ENCODE data around the gene SERPIND1. TPM values are rescaled to one million over a fixed set of nuclear protein-coding genes. Genes with fewer than 3 reads are reported as not detected.

The SERPIND1 gene
- not detected for total RNA-seq (2013)
- polyA plus RNA-seq = not detected
- polyA minus RNA-seq = not detected in 2 replicates
- total RNA-seq = 0 to 0.58 (median 0.06) reads per million in 11 experiments

DNA sequence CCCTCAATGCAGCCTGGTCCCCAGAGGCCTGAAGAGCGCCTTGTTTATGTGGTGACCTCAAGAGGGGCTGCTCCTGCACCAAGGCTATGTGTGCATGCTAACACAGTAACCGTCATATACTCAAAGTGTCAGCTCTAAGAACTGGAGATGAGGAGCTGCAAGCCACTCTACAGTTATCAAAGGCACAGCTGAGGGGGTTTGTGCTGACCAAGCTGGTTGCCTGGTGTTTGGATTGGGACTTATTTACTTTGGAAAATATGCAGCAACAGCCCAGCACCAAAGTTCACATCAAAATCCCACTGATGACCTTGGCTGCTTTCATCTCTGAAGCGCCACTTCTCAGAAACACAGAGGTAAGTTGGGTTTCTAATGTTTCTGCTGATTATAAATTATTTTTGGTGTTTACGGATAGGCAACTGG is at the start of gene SERPIND1:
TSS of gene SERPIND1 (plus strand) at position 321 of the 420 bp plus-strand sequence. CDS start 5,200 bp downstream, outside the sequence.
- H3K79me2 ChIP-seq (ENCODE audit: insufficient read depth, low read length) = no peaks in the 10 kb centered on the region
- H3K27ac ChIP-seq (ENCODE audit: low read depth in 1 of 2, low read length in 2 of 2) = no peak within 1 kb of the TSS
- no peaks in the 10 kb centered on the region for H4K20me1 ChIP-seq (ENCODE audit: insufficient read depth, low read length)
- Mint-ChIP-seq H3K9me3 (peaks cover 7 to 14% (median 11%) of the 10 kb centered on the region in 7 donors), H3K4me3 (no peak within 1 kb of the TSS), H3K4me1 (peaks cover 3% of the 10 kb centered on the region), H3K27me3 (ENCODE audit: low read depth in 3 of 3) (peaks cover 0 to 3% (median 0%) of the 10 kb centered on the region in 3 donors), H3K36me3 (peaks cover 39 to 77% of the 10 kb centered on the region in 2 donors), H3K27ac (peak within 1 kb of the TSS in 2 of 7 donors; percentile 32 to 61)
- no peak within 1 kb of the TSS for H3K9ac ChIP-seq (ENCODE audit: insufficient read depth, low read length, poor library complexity, severe bottlenecking)
- peaks cover 0 to 9% of the 10 kb centered on the region in 2 donors for H3K9me3 ChIP-seq (replicated peaks in 1 of 2; ENCODE audit: control insufficient read depth in 1 of 2, insufficient read depth in 1 of 2, low read length in 2 of 2)
- intact Hi-C loops (cut with micrococcal nuclease) = no loop called here
- TF ChIP-seq CTCF (IDR thresholded peaks at IDR 0.05) = no peak
- H3K4me2 ChIP-seq (replicated peaks; ENCODE audit: extremely low read depth, low read length, poor library complexity, severe bottlenecking) = no peak within 1 kb of the TSS
- H2AFZ ChIP-seq (ENCODE audit: insufficient read depth, low read depth, low read length, poor library complexity, severe bottlenecking) = no peak within 1 kb of the TSS
- H3K36me3 ChIP-seq (replicated peaks in 1 of 2; ENCODE audit: control insufficient read depth in 1 of 2, insufficient read depth in 2 of 2, low read length in 2 of 2) = peaks cover 14 to 74% of the 10 kb centered on the region in 2 donors
- H3K4me3 ChIP-seq (replicated peaks in 1 of 3; ENCODE audit: low read depth in 2 of 3, low read length in 3 of 3) = no peak within 1 kb of the TSS
- H3K27me3 ChIP-seq (ENCODE audit: control insufficient read depth in 2 of 2, insufficient read depth in 2 of 2, low read length in 2 of 2) = no peaks in the 10 kb centered on the region
- DNase-seq = no peak
- H3K4me1 ChIP-seq (ENCODE audit: control insufficient read depth in 1 of 2, insufficient read depth in 2 of 2, low read length in 2 of 2) = no peaks in the 10 kb centered on the region
- 100% methylated on average over 1 of the region's 4 CpGs for WGBS (ENCODE audit: insufficient coverage)

DNA sequence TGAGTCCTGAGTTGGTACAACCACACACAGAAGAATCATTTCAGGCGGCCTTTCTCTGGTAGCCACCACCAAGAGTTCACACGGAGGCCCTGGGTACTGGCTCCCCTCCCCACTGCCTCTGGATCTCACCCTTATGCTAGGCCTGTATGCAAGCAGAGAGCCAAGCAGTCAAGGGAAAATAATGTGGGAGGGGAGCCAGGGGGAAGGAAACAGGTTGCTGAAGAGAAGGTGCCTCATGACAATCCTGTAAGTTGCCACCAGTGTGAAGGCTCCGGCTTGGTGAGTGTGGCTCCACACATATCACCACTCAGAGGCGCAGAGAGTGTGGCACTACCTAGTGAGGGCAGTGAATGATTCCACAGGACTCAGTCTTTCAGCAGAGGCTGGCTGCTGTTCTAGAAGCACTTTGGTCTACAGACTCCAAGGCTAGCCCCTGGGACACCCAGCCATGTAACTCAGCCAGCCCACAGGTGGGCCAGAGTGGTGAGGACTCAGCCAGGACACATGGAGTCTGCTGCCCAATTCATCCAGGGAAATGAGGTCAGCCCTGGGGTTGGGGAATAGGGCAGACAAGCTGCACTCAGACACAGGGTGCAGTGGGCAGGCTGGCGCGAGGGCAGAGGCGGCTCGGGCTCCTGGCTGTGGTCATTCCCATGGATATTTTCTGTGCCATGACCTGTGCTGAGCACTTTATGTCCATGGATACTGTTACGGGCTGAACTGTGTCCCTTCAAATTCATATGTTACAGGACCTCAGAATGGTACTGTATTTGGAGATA is 49.0 kb upstream of the SERPIND1 start:
- Histone ChIP-seq H3K27me3 (ENCODE audit: control insufficient read depth in 2 of 2, insufficient read depth in 2 of 2, low read length in 2 of 2) (no peaks in the 10 kb centered on the region), H3K9ac (ENCODE audit: insufficient read depth, low read length, poor library complexity, severe bottlenecking) (no peak overlapping the region), H3K36me3 (replicated peaks in 1 of 2; ENCODE audit: control insufficient read depth in 1 of 2, insufficient read depth in 2 of 2, low read length in 2 of 2) (peaks cover 47 to 68% of the 10 kb centered on the region in 2 donors), H3K79me2 (ENCODE audit: insufficient read depth, low read length) (no peaks in the 10 kb centered on the region), H3K4me2 (replicated peaks; ENCODE audit: extremely low read depth, low read length, poor library complexity, severe bottlenecking) (no peak overlapping the region), H3K4me3 (replicated peaks in 1 of 3; ENCODE audit: low read depth in 2 of 3, low read length in 3 of 3) (no peak overlapping the region), H3K27ac (ENCODE audit: low read depth in 1 of 2, low read length in 2 of 2) (no peak overlapping the region), H2AFZ (ENCODE audit: insufficient read depth, low read depth, low read length, poor library complexity, severe bottlenecking) (no peak overlapping the region), H4K20me1 (ENCODE audit: insufficient read depth, low read length) (no peaks in the 10 kb centered on the region), H3K9me3 (replicated peaks in 1 of 2; ENCODE audit: control insufficient read depth in 1 of 2, insufficient read depth in 1 of 2, low read length in 2 of 2) (no peaks in the 10 kb centered on the region), H3K4me1 (ENCODE audit: control insufficient read depth in 1 of 2, insufficient read depth in 2 of 2, low read length in 2 of 2) (no peaks in the 10 kb centered on the region)
- TF ChIP-seq CTCF (IDR thresholded peaks at IDR 0.05) = no peak
- H3K36me3 Mint-ChIP-seq = peaks cover 58 to 69% of the 10 kb centered on the region in 2 donors
- intact Hi-C loops (cut with micrococcal nuclease) = no loop called here
- 96% methylated on average over 5 of the region's 9 CpGs for WGBS (ENCODE audit: insufficient coverage)
- H3K4me3 Mint-ChIP-seq = no peak overlapping the region
- no peak for DNase-seq
- H3K4me1 Mint-ChIP-seq = peaks cover 6% of the 10 kb centered on the region
- peaks cover 0 to 4% (median 0%) of the 10 kb centered on the region in 3 donors for H3K27me3 Mint-ChIP-seq (ENCODE audit: low read depth in 3 of 3)
- no peak overlapping the region for H3K27ac Mint-ChIP-seq
- peaks cover 0 to 2% (median 0%) of the 10 kb centered on the region in 7 donors for H3K9me3 Mint-ChIP-seq

Data from CD14-positive monocyte (primary cell).